Suprapubic skin (tissue), 4 donors: ENCODE results near the gene EXT2. TPM values are rescaled to one million over a fixed set of nuclear protein-coding genes. Genes with fewer than 3 reads are reported as not detected.

ENCODE experiments used
- DNase-seq, 2 donors: peaks; one replicate each; pipeline ENCODE4 v3.0.0-alpha.2; 2019; ENCODE audit warnings: low spot score in 2 of 2
- H3K27ac ChIP-seq: fragments of 200-600 bp; sonication (generic); one replicate; pipeline ENCODE4 v1.5.1; 2019
- H3K27me3 ChIP-seq: fragments of 200-600 bp; sonication (generic); one replicate; pipeline ENCODE4 v1.5.1; 2019
- H3K36me3 ChIP-seq: fragments of 200-600 bp; sonication (generic); one replicate; pipeline ENCODE4 v1.5.1; 2019
- H3K4me1 ChIP-seq: fragments of 200-600 bp; sonication (generic); one replicate; pipeline ENCODE4 v1.5.1; 2019
- H3K4me3 ChIP-seq: fragments of 200-600 bp; sonication (generic); one replicate; pipeline ENCODE4 v1.5.1; 2019; ENCODE audit warnings: mild to moderate bottlenecking
- H3K9me3 ChIP-seq: fragments of 200-600 bp; sonication (generic); one replicate; pipeline ENCODE4 v1.5.1; 2019
- CTCF ChIP-seq, 2 donors: fragments of 200-600 bp in 1 of 2; fragments of 450-650 bp in 1 of 2; sonication (generic) in 1 of 2; IDR thresholded peaks; one replicate each; pipeline ENCODE4 v1.5.1; 2016 to 2019; ENCODE audit warnings: antibody characterized with exemption in 2 of 2, mild to moderate bottlenecking in 1 of 2, moderate library complexity in 1 of 2
- EP300 ChIP-seq: sonication (generic); formaldehyde crosslinking; IDR thresholded peaks from one replicate; pipeline ENCODE4 v1.6.1; 2017; ENCODE audit warnings: antibody characterized with exemption
- POLR2A ChIP-seq, 2 donors: fragments of 450-650 bp; IDR thresholded peaks; one replicate each; pipeline ENCODE4 v1.6.1; 2017; ENCODE audit warnings: antibody characterized with exemption in 2 of 2, mild to moderate bottlenecking in 2 of 2, moderate library complexity in 2 of 2
- POLR2AphosphoS5 ChIP-seq, 3 donors: sonication (generic); formaldehyde crosslinking; IDR thresholded peaks; one replicate each; pipeline ENCODE4 v1.6.1; 2017; ENCODE audit warnings: antibody characterized with exemption in 3 of 3
- WGBS: methylation state at CpG from one replicate; pipeline ENCODE4 v1.1.5; 2018; 5-methylcytosine and 5-hydroxymethylcytosine counted together
- total RNA-seq, 4 donors: library from RNA; depleted of rRNA; stranded (reverse); fragments of >200 nt; gene quantifications; one replicate each; pipeline ENCODE4 v1.1.0, GENCODE V29; 2016

The EXT2 gene
- total RNA-seq, 4 donors from 2014 or later, result 66.3 to 82.0 (median 72.4) TPM

GRCh38 chr11:44267006-44267749 is 171.7 kb downstream of the EXT2 start:
- Histone ChIP-seq H3K36me3 (no peaks in the 10 kb centered on the region), H3K4me3 (no peak overlapping the region), H3K9me3 (no peaks in the 10 kb centered on the region), H3K27ac (no peak overlapping the region), H3K4me1 (no peaks in the 10 kb centered on the region), H3K27me3 (peaks cover 3% of the 10 kb centered on the region)
- TF ChIP-seq POLR2AphosphoS5 (IDR thresholded peaks at IDR 0.05) (no peak), CTCF (IDR thresholded peaks at IDR 0.05) (no peak), POLR2A (IDR thresholded peaks at IDR 0.05) (no peak), EP300 (no peak)
- WGBS, result 78% methylated on average over 19 of the region's 24 CpGs
- peak in 1 of 2 donors; percentile 67 for DNase-seq

- Histone ChIP-seq H3K9me3 (no peaks in the 10 kb centered on the region), H3K36me3 (no peaks in the 10 kb centered on the region), H3K27ac (no peak overlapping the region), H3K4me1 (no peaks in the 10 kb centered on the region), H3K27me3 (peaks cover 3% of the 10 kb centered on the region), H3K4me3 (no peak overlapping the region)
- 86% methylated on average over 8 of the region's 8 CpGs for WGBS
- DNase-seq, result peak in 1 of 2 donors; percentile 48
- TF ChIP-seq EP300, result no peak
- TF ChIP-seq POLR2AphosphoS5 (IDR thresholded peaks at IDR 0.05), result no peak
- no peak for TF ChIP-seq POLR2A (IDR thresholded peaks at IDR 0.05)
- no peak for TF ChIP-seq CTCF (IDR thresholded peaks at IDR 0.05)
Measured at GRCh38 chr11:44267750-44268613, 172.5 kb downstream of the EXT2 start.

GRCh38 chr11:44268614-44269080 is 173.2 kb downstream of the EXT2 start:
- Histone ChIP-seq H3K36me3 (no peaks in the 10 kb centered on the region), H3K4me3 (no peak overlapping the region), H3K27ac (no peak overlapping the region), H3K27me3 (peaks cover 3% of the 10 kb centered on the region), H3K4me1 (no peaks in the 10 kb centered on the region), H3K9me3 (no peaks in the 10 kb centered on the region)
- 78% methylated on average over 5 of the region's 5 CpGs for WGBS
- peak in 1 of 2 donors; percentile 57 for DNase-seq
- no peak for TF ChIP-seq CTCF (IDR thresholded peaks at IDR 0.05)
- no peak for TF ChIP-seq POLR2A (IDR thresholded peaks at IDR 0.05)
- TF ChIP-seq POLR2AphosphoS5 (IDR thresholded peaks at IDR 0.05), result no peak
- TF ChIP-seq EP300, result no peak

- no peak for TF ChIP-seq POLR2A (IDR thresholded peaks at IDR 0.05)
- no peak for TF ChIP-seq EP300
- no peak for TF ChIP-seq POLR2AphosphoS5 (IDR thresholded peaks at IDR 0.05)
- TF ChIP-seq CTCF (IDR thresholded peaks at IDR 0.05), result no peak
- Histone ChIP-seq H3K36me3 (no peaks in the 10 kb centered on the region), H3K27ac (no peak overlapping the region), H3K27me3 (peaks cover 3% of the 10 kb centered on the region), H3K4me3 (no peak overlapping the region), H3K4me1 (no peaks in the 10 kb centered on the region), H3K9me3 (no peaks in the 10 kb centered on the region)
- WGBS, result 72% methylated on average over 17 of the region's 17 CpGs
- DNase-seq, result peak in 1 of 2 donors; percentile 40
Measured at GRCh38 chr11:44269369-44270351, 174.2 kb downstream of the EXT2 start.
